Breast epithelium (tissue), 3 donors: ENCODE results near the gene UBE2U.

ENCODE experiments used
- POLR2A ChIP-seq: fragments of 450-650 bp; IDR thresholded peaks from one replicate; pipeline ENCODE4 v1.6.1; 2016; ENCODE audit warnings: antibody characterized with exemption, mild to moderate bottlenecking, moderate library complexity
- POLR2AphosphoS5 ChIP-seq, 3 donors: sonication (generic); formaldehyde crosslinking; IDR thresholded peaks; one replicate each; pipeline ENCODE4 v1.6.1; 2017; ENCODE audit warnings: antibody characterized with exemption in 3 of 3
- TF ChIP-seq, protein P1 (sequence below), 3 donors: fragments of 450-650 bp; IDR thresholded peaks; one replicate each; pipeline ENCODE4 v1.5.1; 2016 to 2017; ENCODE audit warnings: antibody characterized with exemption in 3 of 3, mild to moderate bottlenecking in 3 of 3, moderate library complexity in 3 of 3

DNA sequence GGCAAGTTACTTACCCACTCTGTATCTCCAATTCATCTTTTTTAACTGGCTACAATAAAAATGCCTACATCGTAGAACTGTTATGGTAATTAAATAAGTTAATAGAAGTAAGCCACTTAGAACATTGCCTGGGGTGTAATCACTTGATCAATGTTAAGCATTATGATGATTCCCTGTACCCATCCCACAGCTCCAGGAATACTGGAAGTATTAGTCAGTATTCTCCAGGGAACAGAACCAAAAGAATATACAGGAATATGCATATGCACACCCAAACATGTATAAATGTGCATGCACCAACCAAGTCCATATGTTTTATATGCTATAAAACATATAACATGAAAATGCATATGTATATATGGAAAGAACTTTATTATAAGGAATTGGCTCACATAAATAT is 107.3 kb downstream of the UBE2U start:
- TF ChIP-seq, protein P1, sequence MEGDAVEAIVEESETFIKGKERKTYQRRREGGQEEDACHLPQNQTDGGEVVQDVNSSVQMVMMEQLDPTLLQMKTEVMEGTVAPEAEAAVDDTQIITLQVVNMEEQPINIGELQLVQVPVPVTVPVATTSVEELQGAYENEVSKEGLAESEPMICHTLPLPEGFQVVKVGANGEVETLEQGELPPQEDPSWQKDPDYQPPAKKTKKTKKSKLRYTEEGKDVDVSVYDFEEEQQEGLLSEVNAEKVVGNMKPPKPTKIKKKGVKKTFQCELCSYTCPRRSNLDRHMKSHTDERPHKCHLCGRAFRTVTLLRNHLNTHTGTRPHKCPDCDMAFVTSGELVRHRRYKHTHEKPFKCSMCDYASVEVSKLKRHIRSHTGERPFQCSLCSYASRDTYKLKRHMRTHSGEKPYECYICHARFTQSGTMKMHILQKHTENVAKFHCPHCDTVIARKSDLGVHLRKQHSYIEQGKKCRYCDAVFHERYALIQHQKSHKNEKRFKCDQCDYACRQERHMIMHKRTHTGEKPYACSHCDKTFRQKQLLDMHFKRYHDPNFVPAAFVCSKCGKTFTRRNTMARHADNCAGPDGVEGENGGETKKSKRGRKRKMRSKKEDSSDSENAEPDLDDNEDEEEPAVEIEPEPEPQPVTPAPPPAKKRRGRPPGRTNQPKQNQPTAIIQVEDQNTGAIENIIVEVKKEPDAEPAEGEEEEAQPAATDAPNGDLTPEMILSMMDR (IDR thresholded peaks at IDR 0.05), result no peak
- TF ChIP-seq POLR2A (no peak), POLR2AphosphoS5 (IDR thresholded peaks at IDR 0.05) (no peak)
